Suppressor macrophage treated with lipopolysaccharide for 1 hour (primary cell): ENCODE results near the gene EPB41L2.

Source experiments
- DNase-seq, 3 donors: peaks; one replicate each; pipeline ENCODE4 v3.0.0-alpha.2; 2020 to 2022

EPB41L2 gene

GRCh38 chr6:130903007-130903406 is 160.0 kb downstream of the EPB41L2 start:
- no peak for DNase-seq

- no peak for DNase-seq
Measured at GRCh38 chr6:130900913-130901312, 162.1 kb downstream of the EPB41L2 start.

GRCh38 chr6:130896249-130896648 is 166.8 kb downstream of the EPB41L2 start:
- no peak for DNase-seq

GRCh38 chr6:130895516-130895915 is 167.5 kb downstream of the EPB41L2 start:
- no peak for DNase-seq

- no peak for DNase-seq
Measured at GRCh38 chr6:130893766-130894165, 169.3 kb downstream of the EPB41L2 start.

GRCh38 chr6:130893277-130893676 is 169.8 kb downstream of the EPB41L2 start:
- peak; percentile 75 to 78 (median 76) for DNase-seq

GRCh38 chr6:130890521-130890971 is 172.5 kb downstream of the EPB41L2 start:
- peak; percentile 22 to 83 (median 80) for DNase-seq

- no peak for DNase-seq
Measured at GRCh38 chr6:130889423-130889822, 173.6 kb downstream of the EPB41L2 start.

- DNase-seq = no peak
Measured at GRCh38 chr6:130888246-130888645, 174.8 kb downstream of the EPB41L2 start.

GRCh38 chr6:130886966-130887365 is 176.1 kb downstream of the EPB41L2 start:
- DNase-seq = no peak

- peak; percentile 84 to 88 (median 86) for DNase-seq
Measured at GRCh38 chr6:130885392-130886192, 177.5 kb downstream of the EPB41L2 start.

GRCh38 chr6:130882370-130882769 is 180.7 kb downstream of the EPB41L2 start:
- DNase-seq = peak; percentile 62 to 73 (median 71)

GRCh38 chr6:130879826-130880225 is 183.2 kb downstream of the EPB41L2 start:
- no peak for DNase-seq

- peak; percentile 25 to 58 (median 27) for DNase-seq
Measured at GRCh38 chr6:130873746-130874145, 189.3 kb downstream of the EPB41L2 start.

- peak; percentile 56 to 79 (median 74) for DNase-seq
Measured at GRCh38 chr6:130872250-130873095, 190.6 kb downstream of the EPB41L2 start.

- DNase-seq = no peak
Measured at GRCh38 chr6:130870179-130870880, 192.7 kb downstream of the EPB41L2 start.

GRCh38 chr6:130869681-130870080 is 193.4 kb downstream of the EPB41L2 start:
- no peak for DNase-seq

GRCh38 chr6:130865793-130866192 is 197.3 kb downstream of the EPB41L2 start:
- no peak for DNase-seq

- DNase-seq = no peak
Measured at GRCh38 chr6:130864344-130864743, 198.7 kb downstream of the EPB41L2 start.

- no peak for DNase-seq
Measured at GRCh38 chr6:130863415-130864230, 199.4 kb downstream of the EPB41L2 start.

GRCh38 chr6:130862370-130862769 is 200.7 kb downstream of the EPB41L2 start:
- no peak for DNase-seq
